Heart right ventricle (tissue), 16 donors: Measurements from ENCODE around the gene NKPD1. TPM values are rescaled to one million over a fixed set of nuclear protein-coding genes. Genes with fewer than 3 reads are reported as not detected.

Experiments
- ATAC-seq, 8 donors: fragments of 200-7000 bp; cut with Tn5 transposase; one replicate each; pipeline ENCODE4 v1.9.1; 2020; ENCODE audit warnings: mild to moderate bottlenecking in 8 of 8, moderate library complexity in 8 of 8, moderate number of reproducible peaks in 1 of 8
- DNase-seq, 2 donors: peaks; one replicate each; pipeline ENCODE4 v3.0.0-alpha.2; 2020
- H3K27ac ChIP-seq, 10 donors: fragments of 200-600 bp; sonication (generic) in 2 of 10; one replicate each; pipeline versions ENCODE4 v1.5.0 to v1.8.0; 2020 to 2022; ENCODE audit warnings: mild to moderate bottlenecking in 3 of 10
- H3K27me3 ChIP-seq, 7 donors: fragments of 200-600 bp; one replicate each; pipeline ENCODE4 v1.8.0; 2021 to 2022; ENCODE audit warnings: mild to moderate bottlenecking in 2 of 7
- H3K36me3 ChIP-seq, 9 donors: fragments of 200-600 bp; sonication (generic) in 1 of 9; one replicate each; pipeline versions ENCODE4 v1.5.0 to v1.8.0; 2020 to 2022; ENCODE audit warnings: mild to moderate bottlenecking in 2 of 9
- H3K4me1 ChIP-seq, 9 donors: fragments of 200-600 bp; sonication (generic) in 1 of 9; one replicate each; pipeline versions ENCODE4 v1.5.0 to v1.8.0; 2020 to 2022; ENCODE audit warnings: mild to moderate bottlenecking in 4 of 9
- H3K4me3 ChIP-seq, 10 donors: fragments of 200-600 bp; sonication (generic) in 2 of 10; one replicate each; pipeline versions ENCODE4 v1.5.0 to v1.8.0; 2020 to 2022; ENCODE audit warnings: mild to moderate bottlenecking in 7 of 10, moderate library complexity in 2 of 10
- H3K9me3 ChIP-seq, 11 donors: fragments of 200-600 bp in 10 of 11; sonication (generic) in 2 of 11; one replicate each; pipeline versions ENCODE4 v1.5.0 to v1.8.0; 2013 to 2022; ENCODE audit warnings: mild to moderate bottlenecking in 2 of 11, control low read depth in 1 of 11, moderate library complexity in 1 of 11
- WGBS, 2 donors: extraction: QIAGEN DNeasy Blood & Tissue Kit; methylation state at CpG; one replicate each; pipeline ENCODE4 v1.1.7; 2013; ENCODE audit warnings: inconsistent platforms in 1 of 2; 5-methylcytosine and 5-hydroxymethylcytosine counted together
- intact Hi-C, 10 donors: fragments of 100-400 bp; cut with DNase I; formaldehyde crosslinking; loops; one replicate each; pipeline versions ENCODE4 v1.11.1 to v1.14.2; 2022
- polyA plus RNA-seq, 2 donors: library from polyadenylated mRNA; stranded (reverse); fragments of 200-250 nt; gene quantifications; one replicate each; pipeline ENCODE4 v1.2.3, GENCODE V29; 2013
- total RNA-seq, 10 donors: library from RNA; stranded (reverse); fragmentation: NEBNext Ultra II Directional in 3 of 10; extraction: Animal tissue kit (Norgen Biotek cat#: 25700) in 3 of 10; gene quantifications; one replicate each; pipeline versions ENCODE4 v1.2.1 to v1.2.4, GENCODE V29; 2021 to 2023
- TF ChIP-seq, protein P1 (sequence below), 9 donors: fragments of 200-600 bp; sonication (generic) in 2 of 9; IDR thresholded peaks; one replicate each; pipeline versions ENCODE4 v1.5.0 to v1.8.0; 2021 to 2022; ENCODE audit warnings: antibody characterized with exemption in 9 of 9, mild to moderate bottlenecking in 5 of 9, moderate library complexity in 1 of 9
- donor health status: Arrhythmogenic right ventricular cardiomyopathy.
- donor health status: ischemic (EF 13 %, LVEDD 7.1; RV severe dilation, severe dysfunction).
- donor health status: healthy with polysubstance abuse.
- donor health status: DM: no; HTN: yes; CAD: no.
- donor health status: DM: no; HTN: no; CAD: no.
- donor health status: ischemic (EF 25% LVEDD 6.9; RV normal size, moderate dysfunction).
- donor health status: ischemic (EF 25% LVEDD 5.7; RV mildly dilated, moderate dysfunction).
- donor health status: healthy.
- donor health status: DM: yes; HTN: yes; CAD: no.
- donor health status: Ischemic cardiomyopathy.
- donor health status: ischemic (EF 35%, LVEDD 5.7; RV mildly dilated, moderate dysfunction).
- donor health status: nonischemic (EF 11% LVEDD 7.7; RV severe dilation, severe dysfunction).
- donor health status: DM: yes; HTN: yes; CAD: no.
- donor health status: PGD.
- donor health status: ischemic (EF 29% LVEDD 5.4; RV normal size, mild dysfunction).
- donor health status: nonischemic (EF 23%, LVEDD 6.1; RV moderate dilation, normal function).

Gene NKPD1
- total and polyA plus RNA-seq, 12 donors, result 0.06 to 0.09 (median 0.07) TPM; not detected in 7

- H3K9me3 ChIP-seq, result no peaks in the 10 kb centered on the region
- TF ChIP-seq, protein P1, sequence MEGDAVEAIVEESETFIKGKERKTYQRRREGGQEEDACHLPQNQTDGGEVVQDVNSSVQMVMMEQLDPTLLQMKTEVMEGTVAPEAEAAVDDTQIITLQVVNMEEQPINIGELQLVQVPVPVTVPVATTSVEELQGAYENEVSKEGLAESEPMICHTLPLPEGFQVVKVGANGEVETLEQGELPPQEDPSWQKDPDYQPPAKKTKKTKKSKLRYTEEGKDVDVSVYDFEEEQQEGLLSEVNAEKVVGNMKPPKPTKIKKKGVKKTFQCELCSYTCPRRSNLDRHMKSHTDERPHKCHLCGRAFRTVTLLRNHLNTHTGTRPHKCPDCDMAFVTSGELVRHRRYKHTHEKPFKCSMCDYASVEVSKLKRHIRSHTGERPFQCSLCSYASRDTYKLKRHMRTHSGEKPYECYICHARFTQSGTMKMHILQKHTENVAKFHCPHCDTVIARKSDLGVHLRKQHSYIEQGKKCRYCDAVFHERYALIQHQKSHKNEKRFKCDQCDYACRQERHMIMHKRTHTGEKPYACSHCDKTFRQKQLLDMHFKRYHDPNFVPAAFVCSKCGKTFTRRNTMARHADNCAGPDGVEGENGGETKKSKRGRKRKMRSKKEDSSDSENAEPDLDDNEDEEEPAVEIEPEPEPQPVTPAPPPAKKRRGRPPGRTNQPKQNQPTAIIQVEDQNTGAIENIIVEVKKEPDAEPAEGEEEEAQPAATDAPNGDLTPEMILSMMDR (IDR thresholded peaks at IDR 0.05), result no peak
- DNase-seq, result no peak
- H3K36me3 ChIP-seq, result peaks cover 0 to 18% (median 0%) of the 10 kb centered on the region in 9 donors
- intact Hi-C loops, result loop anchor here in 2 of 10 donors (10.0 kb wide), 2 partner anchors 64 to 86 kb away; partner anchors contain the start of genes EXOC3L2 (in 1 of the 2) and PPP1R37 (in 1 of the 2)
- H3K27me3 ChIP-seq, result no peaks in the 10 kb centered on the region
- peaks cover 3 to 53% (median 31%) of the 10 kb centered on the region in 9 donors for H3K4me1 ChIP-seq
- H3K27ac ChIP-seq, result no peak overlapping the region
- no peak for ATAC-seq
- no peak overlapping the region for H3K4me3 ChIP-seq
- WGBS, 2 donors, result 86% methylated on average over 7 of the region's 7 CpGs
Observed at GRCh38 chr19:45180936-45181335, 20.2 kb upstream of the NKPD1 start.

GRCh38 chr19:45179892-45180370 lies 19.1 kb upstream of the NKPD1 start:
- Histone ChIP-seq H3K4me3 (peak overlapping the region; percentile 51 to 96 (median 83)), H3K9me3 (no peaks in the 10 kb centered on the region), H3K27me3 (no peaks in the 10 kb centered on the region), H3K4me1 (peaks cover 3 to 51% (median 31%) of the 10 kb centered on the region in 9 donors), H3K36me3 (peaks cover 0 to 18% (median 0%) of the 10 kb centered on the region in 9 donors), H3K27ac (peak overlapping the region in 7 of 10 donors; percentile 63 to 93 (median 87))
- TF ChIP-seq, protein P1 (IDR thresholded peaks at IDR 0.05), result no peak
- intact Hi-C loops, result loop anchor here in 6 of 10 donors (5.0 to 10.0 kb wide), 5 partner anchors 65 to 285 kb away; partner anchors contain the start of genes PPP1R37 (in 3 of the 6), EXOC3L2 (in 1 of the 6) and TOMM40 (in 1 of the 6)
- no peak for DNase-seq
- 55 to 57% methylated on average over 9 of the region's 9 CpGs for WGBS, 2 donors
- ATAC-seq, result no peak

GRCh38 chr19:45179072-45179891 lies 18.5 kb upstream of the NKPD1 start:
- ATAC-seq (no peak), DNase-seq (peak; percentile 26 to 44)
- intact Hi-C loops, result loop anchor here in 4 of 10 donors (5.0 to 10.0 kb wide), 3 partner anchors 77 to 284 kb away; partner anchors contain the start of genes PPP1R37 (in 2 of the 4) and TOMM40 (in 1 of the 4)
- Histone ChIP-seq H3K4me3 (peak overlapping the region; percentile 51 to 96 (median 83)), H3K9me3 (no peaks in the 10 kb centered on the region), H3K27ac (peak overlapping the region; percentile 26 to 93 (median 87)), H3K27me3 (no peaks in the 10 kb centered on the region), H3K4me1 (peaks cover 3 to 46% (median 31%) of the 10 kb centered on the region in 9 donors), H3K36me3 (peaks cover 0 to 18% (median 0%) of the 10 kb centered on the region in 9 donors)
- WGBS, 2 donors, result 2 to 3% methylated on average over 74 to 97 of the region's 97 CpGs
- TF ChIP-seq, protein P1 (IDR thresholded peaks at IDR 0.05), result no peak
